SK-N-SH (cell line): Measurements from ENCODE around the gene RSU1.

Source experiments
- CHD2 ChIP-seq: fragments of 150-350 bp; IDR thresholded peaks from 2 replicates; pipeline ENCODE4 v1.6.1; 2018; ENCODE audit warnings: low read length; ENCODE audit not compliant: partially characterized antibody
- EP300 ChIP-seq, 2 experiments: IDR thresholded peaks; 2 replicates each; pipeline versions ENCODE4 v1.4.0 to v1.6.1; 2012; ENCODE audit warnings: borderline replicate concordance in 1 of 2, low read depth in 1 of 2, low read length in 1 of 2
- FOXM1 ChIP-seq: IDR thresholded peaks from 2 replicates; pipeline ENCODE4 v1.4.0; 2012; ENCODE audit warnings: low read depth, mild to moderate bottlenecking
- NFIC ChIP-seq: IDR thresholded peaks from 2 replicates; pipeline ENCODE4 v1.4.0; 2012; ENCODE audit warnings: borderline replicate concordance
- TF ChIP-seq, protein P1 (sequence below): fragments of 200-600 bp; sonication (generic); IDR thresholded peaks from 2 replicates; pipeline ENCODE4 v1.6.1; 2017; ENCODE audit warnings: antibody characterized with exemption, mild to moderate bottlenecking, moderate library complexity
- TF ChIP-seq, protein P2 (sequence below): IDR thresholded peaks from 2 replicates; pipeline ENCODE4 v1.4.0; 2012; ENCODE audit warnings: low read depth
- TF ChIP-seq, protein P3 (sequence below): IDR thresholded peaks from 2 replicates; pipeline ENCODE4 v1.4.0; 2012; ENCODE audit warnings: low read depth, borderline replicate concordance

GRCh38 chr10:16656895-16657294 is 160.3 kb downstream of the RSU1 start:
- TF ChIP-seq NFIC (no peak), CHD2 (no peak), FOXM1 (no peak), EP300 (IDR thresholded peaks at IDR 0.05; ENCODE audit: borderline replicate concordance in 1 of 2, low read depth in 1 of 2, low read length in 1 of 2) (no peak)
- TF ChIP-seq, protein P1, sequence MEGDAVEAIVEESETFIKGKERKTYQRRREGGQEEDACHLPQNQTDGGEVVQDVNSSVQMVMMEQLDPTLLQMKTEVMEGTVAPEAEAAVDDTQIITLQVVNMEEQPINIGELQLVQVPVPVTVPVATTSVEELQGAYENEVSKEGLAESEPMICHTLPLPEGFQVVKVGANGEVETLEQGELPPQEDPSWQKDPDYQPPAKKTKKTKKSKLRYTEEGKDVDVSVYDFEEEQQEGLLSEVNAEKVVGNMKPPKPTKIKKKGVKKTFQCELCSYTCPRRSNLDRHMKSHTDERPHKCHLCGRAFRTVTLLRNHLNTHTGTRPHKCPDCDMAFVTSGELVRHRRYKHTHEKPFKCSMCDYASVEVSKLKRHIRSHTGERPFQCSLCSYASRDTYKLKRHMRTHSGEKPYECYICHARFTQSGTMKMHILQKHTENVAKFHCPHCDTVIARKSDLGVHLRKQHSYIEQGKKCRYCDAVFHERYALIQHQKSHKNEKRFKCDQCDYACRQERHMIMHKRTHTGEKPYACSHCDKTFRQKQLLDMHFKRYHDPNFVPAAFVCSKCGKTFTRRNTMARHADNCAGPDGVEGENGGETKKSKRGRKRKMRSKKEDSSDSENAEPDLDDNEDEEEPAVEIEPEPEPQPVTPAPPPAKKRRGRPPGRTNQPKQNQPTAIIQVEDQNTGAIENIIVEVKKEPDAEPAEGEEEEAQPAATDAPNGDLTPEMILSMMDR, result no peak
- TF ChIP-seq, protein P2, sequence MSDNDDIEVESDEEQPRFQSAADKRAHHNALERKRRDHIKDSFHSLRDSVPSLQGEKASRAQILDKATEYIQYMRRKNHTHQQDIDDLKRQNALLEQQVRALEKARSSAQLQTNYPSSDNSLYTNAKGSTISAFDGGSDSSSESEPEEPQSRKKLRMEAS, result no peak
- TF ChIP-seq, protein P3, sequence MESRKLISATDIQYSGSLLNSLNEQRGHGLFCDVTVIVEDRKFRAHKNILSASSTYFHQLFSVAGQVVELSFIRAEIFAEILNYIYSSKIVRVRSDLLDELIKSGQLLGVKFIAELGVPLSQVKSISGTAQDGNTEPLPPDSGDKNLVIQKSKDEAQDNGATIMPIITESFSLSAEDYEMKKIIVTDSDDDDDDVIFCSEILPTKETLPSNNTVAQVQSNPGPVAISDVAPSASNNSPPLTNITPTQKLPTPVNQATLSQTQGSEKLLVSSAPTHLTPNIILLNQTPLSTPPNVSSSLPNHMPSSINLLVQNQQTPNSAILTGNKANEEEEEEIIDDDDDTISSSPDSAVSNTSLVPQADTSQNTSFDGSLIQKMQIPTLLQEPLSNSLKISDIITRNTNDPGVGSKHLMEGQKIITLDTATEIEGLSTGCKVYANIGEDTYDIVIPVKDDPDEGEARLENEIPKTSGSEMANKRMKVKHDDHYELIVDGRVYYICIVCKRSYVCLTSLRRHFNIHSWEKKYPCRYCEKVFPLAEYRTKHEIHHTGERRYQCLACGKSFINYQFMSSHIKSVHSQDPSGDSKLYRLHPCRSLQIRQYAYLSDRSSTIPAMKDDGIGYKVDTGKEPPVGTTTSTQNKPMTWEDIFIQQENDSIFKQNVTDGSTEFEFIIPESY, result no peak
